Measurements from ENCODE around the gene MAD1L1.

GRCh38 chr7:2201686-2202360 is 30.9 kb downstream of the MAD1L1 start:
- TF ChIP-seq, protein P1, sequence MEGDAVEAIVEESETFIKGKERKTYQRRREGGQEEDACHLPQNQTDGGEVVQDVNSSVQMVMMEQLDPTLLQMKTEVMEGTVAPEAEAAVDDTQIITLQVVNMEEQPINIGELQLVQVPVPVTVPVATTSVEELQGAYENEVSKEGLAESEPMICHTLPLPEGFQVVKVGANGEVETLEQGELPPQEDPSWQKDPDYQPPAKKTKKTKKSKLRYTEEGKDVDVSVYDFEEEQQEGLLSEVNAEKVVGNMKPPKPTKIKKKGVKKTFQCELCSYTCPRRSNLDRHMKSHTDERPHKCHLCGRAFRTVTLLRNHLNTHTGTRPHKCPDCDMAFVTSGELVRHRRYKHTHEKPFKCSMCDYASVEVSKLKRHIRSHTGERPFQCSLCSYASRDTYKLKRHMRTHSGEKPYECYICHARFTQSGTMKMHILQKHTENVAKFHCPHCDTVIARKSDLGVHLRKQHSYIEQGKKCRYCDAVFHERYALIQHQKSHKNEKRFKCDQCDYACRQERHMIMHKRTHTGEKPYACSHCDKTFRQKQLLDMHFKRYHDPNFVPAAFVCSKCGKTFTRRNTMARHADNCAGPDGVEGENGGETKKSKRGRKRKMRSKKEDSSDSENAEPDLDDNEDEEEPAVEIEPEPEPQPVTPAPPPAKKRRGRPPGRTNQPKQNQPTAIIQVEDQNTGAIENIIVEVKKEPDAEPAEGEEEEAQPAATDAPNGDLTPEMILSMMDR (IDR thresholded peaks at IDR 0.05; ENCODE audit: borderline replicate concordance, extremely low read depth, low read length, poor library complexity, severe bottlenecking) = no peak
- no peak for TF ChIP-seq EZH2 (IDR thresholded peaks at IDR 0.05; ENCODE audit: borderline replicate concordance, low read depth, low read length, severe bottlenecking)

All from DND-41 (cell line).